GM19467 (cell line): ENCODE data around the gene ARHGEF38.
"Not testable (repeated sequence)": the region's sequence is repeated elsewhere in the genome, so short reads cannot be mapped to it uniquely, and the experiment has no call there.

Experiments
- ATAC-seq: cut with Tn5 transposase; IDR thresholded peaks from one replicate; pipeline ENCODE4 v1.9.1; 2021; ENCODE audit warnings: mild to moderate bottlenecking, moderate library complexity; ENCODE audit not compliant: unreplicated experiment

ARHGEF38 gene

DNA sequence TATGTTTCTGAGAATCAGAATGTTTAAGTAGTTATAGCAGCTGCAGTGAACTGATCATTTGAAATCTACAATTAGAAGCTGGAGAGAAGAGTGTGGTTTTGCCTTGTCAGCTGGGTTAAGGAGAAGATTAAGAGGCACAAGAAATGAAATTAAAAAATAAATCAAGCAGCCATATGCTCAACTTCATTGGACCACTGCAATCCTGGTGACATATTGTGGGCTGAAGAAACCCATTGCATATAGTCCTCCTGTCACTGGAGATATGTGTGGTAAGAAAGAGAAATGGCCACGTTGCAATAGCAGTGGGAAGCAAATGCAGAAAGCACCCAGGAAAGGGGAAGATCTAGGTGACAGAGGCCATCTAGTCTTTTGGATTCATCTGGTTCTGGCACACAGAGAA, 93.0 kb downstream of the ARHGEF38 start:
- ATAC-seq, result no peak

- no peak for ATAC-seq
Observed at GRCh38 chr4:105650190-105650589, 97.8 kb downstream of the ARHGEF38 start.

DNA sequence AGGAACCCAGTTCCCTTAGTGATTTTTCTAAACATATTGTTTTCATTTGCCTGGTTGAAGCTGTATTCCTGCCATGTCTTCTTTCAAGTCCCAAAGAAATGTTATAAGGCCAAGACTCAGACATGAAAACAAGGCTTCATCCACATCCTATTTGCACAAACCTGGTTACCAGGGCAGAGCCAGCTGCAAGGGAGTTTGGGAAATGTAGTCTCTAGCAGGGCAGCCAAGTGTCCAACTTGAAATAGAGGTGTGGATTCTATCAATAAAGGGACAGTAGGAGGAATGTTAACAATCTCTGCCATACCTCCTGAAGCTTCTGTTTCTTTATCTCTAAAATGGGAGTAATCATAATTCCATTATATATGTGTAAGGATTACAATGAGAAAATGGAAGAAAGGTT, 99.5 kb downstream of the ARHGEF38 start:
- no peak for ATAC-seq

DNA sequence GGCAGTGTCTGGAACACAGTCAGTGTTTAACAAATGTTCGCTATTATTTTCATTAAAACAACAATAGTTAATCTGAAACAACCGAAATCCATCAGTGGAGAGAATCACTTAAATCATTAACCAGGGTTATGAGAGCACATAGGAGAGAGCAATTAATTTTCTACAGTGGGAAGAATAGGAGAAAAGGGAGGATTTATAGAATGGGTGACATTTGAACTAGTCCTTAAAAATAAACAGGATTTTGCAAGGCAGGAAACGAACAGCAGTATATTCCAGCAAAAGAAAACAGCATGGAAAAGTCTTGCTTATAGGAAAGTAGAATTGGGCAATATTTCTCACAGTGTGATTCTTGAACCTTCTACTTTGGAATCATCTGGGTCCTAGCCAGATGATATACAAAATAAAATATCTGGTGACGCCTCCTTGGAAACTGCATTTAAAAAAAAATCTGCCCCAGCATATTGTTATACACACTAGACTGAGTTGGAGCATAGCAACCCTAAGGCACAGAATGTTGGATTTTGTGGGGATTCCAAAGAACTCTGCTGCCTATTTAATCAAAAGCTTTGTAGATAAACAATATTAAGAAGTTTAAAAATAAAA, 100.0 kb downstream of the ARHGEF38 start:
- no peak for ATAC-seq

GRCh38 chr4:105657117-105657765, 104.8 kb downstream of the ARHGEF38 start:
- no peak for ATAC-seq

- no peak for ATAC-seq
Observed at GRCh38 chr4:105659190-105659589, 106.8 kb downstream of the ARHGEF38 start.

DNA sequence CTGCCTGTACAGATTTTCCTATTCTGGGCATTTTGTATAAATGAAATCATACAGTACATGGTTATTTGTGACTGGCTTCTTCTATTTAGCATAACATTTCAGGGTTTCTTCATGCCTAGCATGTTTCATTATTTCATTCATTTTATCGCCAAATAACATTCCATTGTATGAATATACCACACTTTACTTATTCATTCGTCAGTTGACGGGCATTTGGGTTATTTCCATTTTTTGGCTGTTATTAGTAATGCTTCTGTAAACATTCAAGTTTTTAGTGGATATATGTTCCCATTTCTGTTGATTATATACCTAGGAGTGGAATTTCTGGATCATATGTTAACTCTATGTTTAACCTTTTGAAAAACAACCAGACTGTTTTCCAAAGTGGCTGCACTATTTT, 108.6 kb downstream of the ARHGEF38 start:
- no peak for ATAC-seq

- ATAC-seq, result no peak
Observed at GRCh38 chr4:105662935-105663675, 110.7 kb downstream of the ARHGEF38 start.

GRCh38 chr4:105666693-105667092, 114.3 kb downstream of the ARHGEF38 start:
- ATAC-seq, result no peak

DNA sequence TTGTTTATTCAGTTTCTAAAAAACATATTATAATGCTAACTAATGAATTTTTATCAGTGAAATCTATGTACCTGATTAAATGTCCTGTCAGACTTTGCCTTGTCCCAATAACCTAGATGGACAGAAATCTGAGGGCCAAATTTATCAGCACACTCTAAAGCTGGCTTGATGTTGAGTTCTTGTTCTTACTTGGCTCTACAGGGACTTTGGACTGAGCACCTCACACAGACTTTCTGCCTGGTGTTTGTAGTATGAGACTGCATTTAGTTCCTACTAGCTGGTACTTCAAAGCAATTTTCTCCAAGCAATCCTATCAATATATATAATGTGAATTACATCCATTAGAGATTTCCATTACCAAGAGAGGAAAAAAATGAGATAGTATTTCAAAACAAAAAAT, 118.3 kb downstream of the ARHGEF38 start:
- ATAC-seq, result no peak

- ATAC-seq, result no peak
Observed at GRCh38 chr4:105671301-105671700, 118.9 kb downstream of the ARHGEF38 start.

DNA sequence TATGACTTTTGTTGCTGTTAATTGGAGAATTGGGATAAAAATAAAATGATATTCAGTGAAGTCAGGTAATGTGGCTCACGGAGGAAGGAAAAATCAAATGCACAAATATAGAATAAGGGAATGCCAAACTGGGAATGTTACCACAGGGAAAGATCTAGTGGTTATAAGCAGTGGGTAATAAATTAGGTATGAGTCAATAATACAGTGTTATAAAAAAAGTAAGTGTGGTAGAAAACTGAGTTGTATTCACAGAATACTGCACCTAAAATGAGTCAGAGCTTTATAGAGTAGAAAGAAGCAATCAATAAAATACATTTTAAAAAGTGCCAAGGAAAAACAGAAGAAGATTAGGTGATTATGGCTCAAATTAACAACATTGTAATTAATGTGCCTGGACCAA, 121.6 kb downstream of the ARHGEF38 start:
- no peak for ATAC-seq

DNA sequence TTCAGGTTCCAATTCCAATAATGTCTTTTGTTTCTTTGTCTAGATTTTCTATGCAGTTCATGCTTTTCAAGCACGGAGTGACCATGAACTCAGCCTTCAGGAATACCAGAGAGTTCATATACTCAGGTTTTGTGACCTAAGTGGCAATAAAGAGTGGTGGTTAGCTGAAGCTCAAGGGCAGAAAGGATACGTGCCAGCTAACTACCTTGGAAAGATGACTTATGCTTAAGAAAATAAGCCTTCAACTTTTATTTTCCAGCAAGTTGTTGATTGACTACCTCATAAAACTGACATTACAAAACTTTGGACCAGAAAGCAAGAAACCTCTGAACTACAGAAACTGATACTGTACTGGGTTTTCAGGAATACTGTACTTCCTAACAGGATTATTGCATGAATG, 125.3 kb downstream of the ARHGEF38 start:
- ATAC-seq, result no peak

- no peak for ATAC-seq
Observed at GRCh38 chr4:105679186-105679585, 126.8 kb downstream of the ARHGEF38 start.

- no peak for ATAC-seq
Observed at GRCh38 chr4:105683038-105683437, 130.6 kb downstream of the ARHGEF38 start.

- no peak for ATAC-seq
Observed at GRCh38 chr4:105686571-105686970, 134.2 kb downstream of the ARHGEF38 start.

DNA sequence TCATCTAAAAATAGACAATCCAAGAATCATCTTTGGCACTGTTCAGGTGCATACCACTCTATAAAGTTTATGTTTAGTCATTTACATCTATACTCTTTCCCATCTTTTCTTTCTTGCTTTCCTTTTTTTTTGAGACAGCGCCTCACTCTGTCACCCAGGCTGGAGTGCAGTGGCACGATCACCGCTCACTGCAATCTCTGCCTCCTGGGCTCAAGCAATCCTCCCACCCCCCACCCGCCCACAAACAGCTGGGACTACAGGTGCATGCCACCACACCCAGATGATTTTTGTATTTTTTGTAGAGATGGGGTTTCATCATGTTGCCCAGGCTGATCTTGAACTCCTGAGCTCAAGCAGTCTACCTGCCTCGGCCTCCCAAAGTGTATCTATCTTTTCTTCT, 142.4 kb downstream of the ARHGEF38 start:
- not testable (repeated sequence) for ATAC-seq

GRCh38 chr4:105695832-105696231, 143.4 kb downstream of the ARHGEF38 start:
- ATAC-seq, result not testable (repeated sequence)

DNA sequence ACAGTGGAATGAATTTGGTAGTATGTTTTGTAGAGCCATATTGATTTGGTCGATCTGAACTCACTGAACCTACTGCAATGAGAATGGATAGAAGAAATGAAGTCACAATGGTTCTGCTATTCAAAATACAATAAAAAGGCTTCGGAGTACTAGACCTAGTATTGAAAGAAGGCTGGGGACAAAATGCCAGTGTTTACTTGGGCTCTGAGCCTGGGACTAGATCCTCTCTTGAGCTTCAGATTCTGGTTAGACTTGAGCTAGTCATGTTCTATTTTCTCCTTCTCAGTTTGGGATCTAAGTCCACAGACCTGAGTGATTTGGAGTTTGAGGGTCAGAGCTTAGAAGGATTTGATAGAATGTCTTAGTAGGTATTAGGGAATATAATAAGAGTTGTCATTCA, 146.2 kb downstream of the ARHGEF38 start:
- ATAC-seq, result no peak

DNA sequence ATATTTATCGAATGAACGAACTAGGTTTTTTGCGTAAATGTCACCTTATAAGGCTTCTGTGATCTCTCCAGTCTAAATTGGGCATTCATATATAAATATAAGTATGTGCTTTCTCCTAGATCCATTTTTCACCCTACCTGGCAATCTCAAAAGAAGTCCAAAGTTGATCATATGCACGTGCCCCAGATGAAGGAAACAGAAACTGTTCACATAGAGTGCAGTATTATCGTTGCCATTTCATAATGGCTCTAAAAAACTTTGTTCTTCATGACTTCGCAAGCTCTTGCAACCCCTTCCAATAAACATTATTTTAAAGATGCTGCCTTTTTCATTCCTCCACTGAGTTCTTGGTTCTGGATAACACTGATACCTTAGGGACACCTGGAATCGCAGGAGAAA, 155.4 kb downstream of the ARHGEF38 start:
- no peak for ATAC-seq

DNA sequence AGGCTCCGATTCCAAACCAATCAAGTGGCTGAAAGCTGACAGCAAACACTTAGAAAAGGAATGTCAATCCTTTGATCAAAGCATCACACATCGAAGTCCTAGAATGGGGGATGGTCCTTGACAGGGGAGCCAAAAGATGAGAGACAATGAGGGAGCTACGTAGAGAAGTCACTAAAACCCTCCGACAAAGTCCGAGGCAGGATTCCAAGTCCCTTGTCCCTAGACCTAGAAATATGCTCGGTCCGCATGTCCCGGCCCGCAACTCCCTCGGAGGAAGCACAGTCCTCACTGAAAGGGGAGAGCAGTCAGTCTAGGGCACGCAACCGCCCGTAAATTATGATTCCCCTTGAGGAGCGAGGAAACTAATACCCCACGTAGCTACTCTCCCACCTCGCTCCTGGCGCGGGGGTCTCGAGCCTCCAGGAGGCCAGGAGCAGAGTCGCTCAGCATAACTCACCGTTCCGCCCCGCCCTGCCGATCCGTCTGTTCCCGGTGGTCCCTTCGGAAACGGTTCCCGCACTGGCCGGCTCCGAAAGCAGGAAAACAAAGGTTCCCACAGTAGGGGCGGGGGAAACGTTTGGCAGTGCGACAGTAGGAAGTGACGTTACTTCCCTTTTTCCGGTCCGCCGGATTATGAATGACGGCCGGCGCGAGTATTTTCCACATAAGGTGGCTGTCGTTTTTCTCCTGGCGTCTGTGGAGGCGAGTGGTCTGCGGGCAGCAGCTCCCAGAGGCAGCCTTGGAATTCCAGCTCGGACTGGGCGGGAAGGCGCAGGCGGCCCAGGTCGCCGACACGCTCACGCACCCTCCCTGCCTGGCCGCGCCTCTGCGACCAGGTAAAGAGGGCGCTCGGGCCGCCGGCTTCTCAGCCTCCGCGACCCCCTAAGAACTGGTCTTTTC, 156.0 kb downstream of the ARHGEF38 start, which contains the start of the genes GSTCD and INTS12:
GSTCD (plus strand) TSS at position 604 of the 900 bp plus-strand sequence. CDS start 8,830 bp downstream, outside the sequence.
INTS12 (minus strand) TSS at position 509 of the 900 bp plus-strand sequence. CDS start 8,684 bp downstream, outside the sequence.
- peak; percentile 77 for ATAC-seq
